ENCODE measurements around the gene NDUFA11.

NDUFA11 gene

GRCh38 chr19:5897189-5897969 lies 6.2 kb downstream of the NDUFA11 start:
- TF ChIP-seq JUND (IDR thresholded peaks at IDR 0.05; ENCODE audit: low read depth), result no peak
- no peak for DNase-seq (ENCODE audit: low read depth in 1 of 2, low spot score in 1 of 2)
- in situ Hi-C loops (cut with HindIII; ENCODE audit: low pct_unique_long_range_greater_than_20kb, low sequenced_read_pairs), result no loop called here

GRCh38 chr19:5896365-5897076 lies 7.1 kb downstream of the NDUFA11 start:
- DNase-seq (ENCODE audit: low read depth in 1 of 2, low spot score in 1 of 2), result no peak
- in situ Hi-C loops (cut with HindIII; ENCODE audit: low pct_unique_long_range_greater_than_20kb, low sequenced_read_pairs), result no loop called here
- no peak for TF ChIP-seq JUND (IDR thresholded peaks at IDR 0.05; ENCODE audit: low read depth)

- in situ Hi-C loops (cut with HindIII; ENCODE audit: low pct_unique_long_range_greater_than_20kb, low sequenced_read_pairs), result no loop called here
- no peak for TF ChIP-seq JUND (IDR thresholded peaks at IDR 0.05; ENCODE audit: low read depth)
Measured at GRCh38 chr19:5895890-5896289, 7.7 kb downstream of the NDUFA11 start.

GRCh38 chr19:5895409-5895808 lies 8.2 kb downstream of the NDUFA11 start:
- in situ Hi-C loops (cut with HindIII; ENCODE audit: low pct_unique_long_range_greater_than_20kb, low sequenced_read_pairs), result no loop called here

More at GRCh38 chr19:5895890-5896289, 7.7 kb downstream of the NDUFA11 start:
- no peak for DNase-seq (ENCODE audit: low read depth in 1 of 2, low spot score in 1 of 2)

GRCh38 chr19:5894704-5895349 lies 8.8 kb downstream of the NDUFA11 start:
- DNase-seq (ENCODE audit: low read depth in 1 of 2, low spot score in 1 of 2), result no peak
- in situ Hi-C loops (cut with HindIII; ENCODE audit: low pct_unique_long_range_greater_than_20kb, low sequenced_read_pairs), result no loop called here
- no peak for TF ChIP-seq JUND (IDR thresholded peaks at IDR 0.05; ENCODE audit: low read depth)

More at GRCh38 chr19:5895409-5895808, 8.2 kb downstream of the NDUFA11 start:
- TF ChIP-seq JUND (IDR thresholded peaks at IDR 0.05; ENCODE audit: low read depth), result no peak
- no peak for DNase-seq (ENCODE audit: low read depth in 1 of 2, low spot score in 1 of 2)

DNA sequence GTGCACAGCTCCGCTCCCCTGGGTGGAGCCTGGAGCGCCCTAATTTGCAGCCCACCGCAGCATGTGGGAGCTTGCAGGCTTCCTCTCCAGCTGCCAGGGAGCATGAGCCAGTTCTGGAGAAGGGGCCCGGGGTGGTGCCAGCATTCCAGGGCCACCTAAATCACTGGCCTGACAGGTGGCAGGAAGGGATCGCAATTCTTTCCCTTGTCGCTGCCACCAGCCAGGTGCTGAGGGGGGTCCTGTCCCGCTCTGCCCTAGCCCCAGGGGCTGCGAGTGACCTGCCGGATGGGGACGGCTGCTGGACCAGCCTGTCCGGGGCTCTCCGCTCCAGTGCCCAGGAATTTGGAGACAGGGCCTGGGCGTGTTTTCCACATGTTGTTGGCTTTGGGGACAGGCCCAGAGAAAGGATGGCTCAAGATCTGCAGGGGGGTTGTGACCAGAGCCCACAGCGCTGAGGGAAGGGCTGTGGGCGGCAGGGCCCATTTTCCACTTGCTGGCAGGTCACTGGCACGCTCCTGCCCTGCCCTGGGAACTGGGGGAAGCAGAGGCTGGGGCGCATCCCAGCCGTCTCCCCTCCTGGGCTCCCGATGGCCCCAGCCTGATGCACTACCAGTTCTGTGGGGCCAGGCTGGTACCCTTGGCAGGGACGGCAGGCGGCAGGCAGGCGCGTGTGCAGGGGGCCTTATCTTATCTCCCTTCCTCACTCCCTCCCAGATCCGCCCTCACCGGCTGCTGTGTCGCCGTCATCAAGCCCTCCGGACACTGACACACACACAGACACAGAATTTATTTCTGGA lies 9.5 kb downstream of the NDUFA11 start:
- TF ChIP-seq JUND (IDR thresholded peaks at IDR 0.05; ENCODE audit: low read depth), result no peak
- in situ Hi-C loops (cut with HindIII; ENCODE audit: low pct_unique_long_range_greater_than_20kb, low sequenced_read_pairs), result no loop called here
- DNase-seq (ENCODE audit: low read depth in 1 of 2, low spot score in 1 of 2), result no peak

- in situ Hi-C loops (cut with HindIII; ENCODE audit: low pct_unique_long_range_greater_than_20kb, low sequenced_read_pairs), result no loop called here
- TF ChIP-seq JUND (IDR thresholded peaks at IDR 0.05; ENCODE audit: low read depth), result no peak
- DNase-seq (ENCODE audit: low read depth in 1 of 2, low spot score in 1 of 2), result no peak
Measured at GRCh38 chr19:5893296-5893903, 10.2 kb downstream of the NDUFA11 start.

DNA sequence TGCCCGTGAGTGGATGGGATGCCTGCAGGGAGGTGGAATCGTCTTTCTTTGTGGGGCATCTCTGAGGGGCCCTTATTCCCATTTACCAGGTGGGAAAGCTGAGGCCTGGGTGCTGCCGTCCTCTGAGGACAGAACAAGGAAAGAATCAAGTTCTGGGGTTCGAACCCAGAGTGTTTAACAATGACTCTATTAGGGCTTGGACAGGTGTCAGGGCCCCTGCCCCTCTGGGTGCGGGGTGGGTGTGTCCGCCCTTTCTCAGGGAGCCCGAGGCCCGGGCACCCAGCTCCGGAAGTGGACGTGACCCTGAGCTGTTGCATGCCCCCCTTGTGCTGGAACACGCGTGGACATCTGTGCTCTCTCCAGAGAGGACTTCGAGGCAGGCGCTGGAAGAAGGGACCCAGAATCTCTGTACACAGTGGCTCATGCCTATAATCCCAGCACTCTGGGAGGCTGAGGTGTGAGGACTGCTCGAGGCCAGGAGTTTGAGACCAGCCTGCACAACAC lies 10.8 kb downstream of the NDUFA11 start:
- no peak for TF ChIP-seq JUND (IDR thresholded peaks at IDR 0.05; ENCODE audit: low read depth)
- in situ Hi-C loops (cut with HindIII; ENCODE audit: low pct_unique_long_range_greater_than_20kb, low sequenced_read_pairs), result no loop called here
- DNase-seq (ENCODE audit: low read depth in 1 of 2, low spot score in 1 of 2), result no peak

GRCh38 chr19:5891938-5892771 lies 11.4 kb downstream of the NDUFA11 start:
- in situ Hi-C loops (cut with HindIII; ENCODE audit: low pct_unique_long_range_greater_than_20kb, low sequenced_read_pairs), result no loop called here
- DNase-seq (ENCODE audit: low read depth in 1 of 2, low spot score in 1 of 2), result no peak
- TF ChIP-seq JUND (IDR thresholded peaks at IDR 0.05; ENCODE audit: low read depth), result no peak

- no peak for DNase-seq (ENCODE audit: low read depth in 1 of 2, low spot score in 1 of 2)
- in situ Hi-C loops (cut with HindIII; ENCODE audit: low pct_unique_long_range_greater_than_20kb, low sequenced_read_pairs), result no loop called here
- no peak for TF ChIP-seq JUND (IDR thresholded peaks at IDR 0.05; ENCODE audit: low read depth)
Measured at GRCh38 chr19:5891572-5891937, 12.0 kb downstream of the NDUFA11 start.

- DNase-seq (ENCODE audit: low read depth in 1 of 2, low spot score in 1 of 2), result no peak
- TF ChIP-seq JUND (IDR thresholded peaks at IDR 0.05; ENCODE audit: low read depth), result no peak
- in situ Hi-C loops (cut with HindIII; ENCODE audit: low pct_unique_long_range_greater_than_20kb, low sequenced_read_pairs), result no loop called here
Measured at GRCh38 chr19:5890099-5890498, 13.5 kb downstream of the NDUFA11 start.
